Liver (tissue), 3 donors: Measurements from ENCODE around the gene LGR4.

Experiments used
- CTCF ChIP-seq: fragments of 150-350 bp; IDR thresholded peaks from 2 replicates; pipeline ENCODE4 v1.5.1; 2017; ENCODE audit warnings: improper control_type of control experiment, low read depth, low read length; ENCODE audit not compliant: missing input control
- EGR1 ChIP-seq, 2 donors: IDR thresholded peaks; 2 replicates each; pipeline ENCODE4 v1.6.1; 2016 to 2018; ENCODE audit warnings: antibody characterized with exemption in 2 of 2, low read depth in 2 of 2
- GABPA ChIP-seq, 2 donors: IDR thresholded peaks in 1 of 2; conservative IDR thresholded peaks in 1 of 2; 2 replicates each; pipeline ENCODE4 v1.6.1; 2016; ENCODE audit warnings: antibody characterized with exemption in 2 of 2, mild to moderate bottlenecking in 1 of 2, moderate library complexity in 1 of 2
- REST ChIP-seq: IDR thresholded peaks from 2 replicates; pipeline ENCODE4 v1.6.1; 2016; ENCODE audit warnings: antibody characterized with exemption, mild to moderate bottlenecking
- TAF1 ChIP-seq: conservative IDR thresholded peaks from 2 replicates; pipeline ENCODE4 v1.6.1; 2016; ENCODE audit warnings: antibody characterized with exemption, mild to moderate bottlenecking
- donor health status: healthy.
- donor health status: healthy.

- no peak for TF ChIP-seq REST
- TF ChIP-seq CTCF = no peak
- TF ChIP-seq TAF1 = no peak
- TF ChIP-seq EGR1 (IDR thresholded peaks at IDR 0.05; ENCODE audit: low read depth in 2 of 2) = no peak
- TF ChIP-seq GABPA (IDR thresholded peaks at IDR 0.05 in 1 of 2, conservative IDR thresholded peaks at IDR 0.05 in 1 of 2) = no peak
Observed at GRCh38 chr11:27392278-27393114, 80.1 kb downstream of the LGR4 start.
